ENCODE results near the gene HMG20B. TPM values are rescaled to one million over a fixed set of nuclear protein-coding genes. Genes with fewer than 3 reads are reported as not detected.

Gene HMG20B
- total and polyA plus RNA-seq, 2 of the 8 experiments (the other 6 are each of a cell fraction or from before 2014, with no cell fraction given) = 42.9 to 74.2 TPM

DNA sequence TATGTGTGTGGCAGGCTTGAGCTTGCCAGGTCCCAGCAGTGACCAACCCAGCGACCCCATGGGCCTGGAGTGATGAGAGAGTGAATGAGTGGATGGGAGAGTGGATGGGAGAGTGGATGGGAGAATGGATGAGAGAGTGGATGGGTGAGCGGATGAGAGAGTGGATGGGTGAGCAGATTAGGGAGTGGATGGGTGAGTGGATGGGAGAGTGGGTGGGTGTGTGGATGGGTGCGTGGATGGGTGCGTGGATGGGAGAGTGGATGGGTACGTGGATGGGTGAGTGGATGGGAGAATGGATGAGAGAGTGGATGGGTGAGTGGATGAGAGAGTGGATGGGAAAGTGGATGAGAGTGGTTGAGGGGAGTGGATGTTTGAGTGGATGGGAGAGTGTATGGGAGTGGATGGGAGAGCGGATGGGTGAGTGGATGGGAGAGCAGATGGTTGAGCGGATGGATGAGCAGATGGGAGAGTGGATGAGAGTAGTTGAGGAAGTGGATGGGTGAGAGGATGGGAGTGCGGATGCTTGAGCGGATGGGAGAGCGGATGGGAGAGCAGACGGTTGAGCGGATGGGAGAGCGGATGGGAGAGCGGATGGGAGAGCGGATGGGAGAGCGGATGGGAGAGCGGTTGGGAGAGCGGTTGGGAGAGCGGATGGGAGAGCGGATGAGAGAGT, 44.1 kb upstream of the HMG20B start (continued):
- TF ChIP-seq GTF2F1 (IDR thresholded peaks at IDR 0.05; ENCODE audit: borderline replicate concordance, low read depth, low read length) (no peak), MAFK (IDR thresholded peaks at IDR 0.05; ENCODE audit: low read depth, low read length) (no peak), NRF1 (IDR thresholded peaks at IDR 0.05; ENCODE audit: low read depth, low read length) (no peak), SP1 (IDR thresholded peaks at IDR 0.05; ENCODE audit: low read depth, low read length) (no peak), TBP (IDR thresholded peaks at IDR 0.05; ENCODE audit: low read depth, low read length) (no peak), SIN3A (conservative IDR thresholded peaks at IDR 0.05 in 1 of 2, IDR thresholded peaks at IDR 0.05 in 1 of 2; ENCODE audit: low read depth in 1 of 2, low read length in 2 of 2) (no peak)
- TF ChIP-seq, protein P1, sequence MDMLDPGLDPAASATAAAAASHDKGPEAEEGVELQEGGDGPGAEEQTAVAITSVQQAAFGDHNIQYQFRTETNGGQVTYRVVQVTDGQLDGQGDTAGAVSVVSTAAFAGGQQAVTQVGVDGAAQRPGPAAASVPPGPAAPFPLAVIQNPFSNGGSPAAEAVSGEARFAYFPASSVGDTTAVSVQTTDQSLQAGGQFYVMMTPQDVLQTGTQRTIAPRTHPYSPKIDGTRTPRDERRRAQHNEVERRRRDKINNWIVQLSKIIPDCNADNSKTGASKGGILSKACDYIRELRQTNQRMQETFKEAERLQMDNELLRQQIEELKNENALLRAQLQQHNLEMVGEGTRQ (IDR thresholded peaks at IDR 0.05; ENCODE audit: low read length) = no peak
- TF ChIP-seq, protein P2, sequence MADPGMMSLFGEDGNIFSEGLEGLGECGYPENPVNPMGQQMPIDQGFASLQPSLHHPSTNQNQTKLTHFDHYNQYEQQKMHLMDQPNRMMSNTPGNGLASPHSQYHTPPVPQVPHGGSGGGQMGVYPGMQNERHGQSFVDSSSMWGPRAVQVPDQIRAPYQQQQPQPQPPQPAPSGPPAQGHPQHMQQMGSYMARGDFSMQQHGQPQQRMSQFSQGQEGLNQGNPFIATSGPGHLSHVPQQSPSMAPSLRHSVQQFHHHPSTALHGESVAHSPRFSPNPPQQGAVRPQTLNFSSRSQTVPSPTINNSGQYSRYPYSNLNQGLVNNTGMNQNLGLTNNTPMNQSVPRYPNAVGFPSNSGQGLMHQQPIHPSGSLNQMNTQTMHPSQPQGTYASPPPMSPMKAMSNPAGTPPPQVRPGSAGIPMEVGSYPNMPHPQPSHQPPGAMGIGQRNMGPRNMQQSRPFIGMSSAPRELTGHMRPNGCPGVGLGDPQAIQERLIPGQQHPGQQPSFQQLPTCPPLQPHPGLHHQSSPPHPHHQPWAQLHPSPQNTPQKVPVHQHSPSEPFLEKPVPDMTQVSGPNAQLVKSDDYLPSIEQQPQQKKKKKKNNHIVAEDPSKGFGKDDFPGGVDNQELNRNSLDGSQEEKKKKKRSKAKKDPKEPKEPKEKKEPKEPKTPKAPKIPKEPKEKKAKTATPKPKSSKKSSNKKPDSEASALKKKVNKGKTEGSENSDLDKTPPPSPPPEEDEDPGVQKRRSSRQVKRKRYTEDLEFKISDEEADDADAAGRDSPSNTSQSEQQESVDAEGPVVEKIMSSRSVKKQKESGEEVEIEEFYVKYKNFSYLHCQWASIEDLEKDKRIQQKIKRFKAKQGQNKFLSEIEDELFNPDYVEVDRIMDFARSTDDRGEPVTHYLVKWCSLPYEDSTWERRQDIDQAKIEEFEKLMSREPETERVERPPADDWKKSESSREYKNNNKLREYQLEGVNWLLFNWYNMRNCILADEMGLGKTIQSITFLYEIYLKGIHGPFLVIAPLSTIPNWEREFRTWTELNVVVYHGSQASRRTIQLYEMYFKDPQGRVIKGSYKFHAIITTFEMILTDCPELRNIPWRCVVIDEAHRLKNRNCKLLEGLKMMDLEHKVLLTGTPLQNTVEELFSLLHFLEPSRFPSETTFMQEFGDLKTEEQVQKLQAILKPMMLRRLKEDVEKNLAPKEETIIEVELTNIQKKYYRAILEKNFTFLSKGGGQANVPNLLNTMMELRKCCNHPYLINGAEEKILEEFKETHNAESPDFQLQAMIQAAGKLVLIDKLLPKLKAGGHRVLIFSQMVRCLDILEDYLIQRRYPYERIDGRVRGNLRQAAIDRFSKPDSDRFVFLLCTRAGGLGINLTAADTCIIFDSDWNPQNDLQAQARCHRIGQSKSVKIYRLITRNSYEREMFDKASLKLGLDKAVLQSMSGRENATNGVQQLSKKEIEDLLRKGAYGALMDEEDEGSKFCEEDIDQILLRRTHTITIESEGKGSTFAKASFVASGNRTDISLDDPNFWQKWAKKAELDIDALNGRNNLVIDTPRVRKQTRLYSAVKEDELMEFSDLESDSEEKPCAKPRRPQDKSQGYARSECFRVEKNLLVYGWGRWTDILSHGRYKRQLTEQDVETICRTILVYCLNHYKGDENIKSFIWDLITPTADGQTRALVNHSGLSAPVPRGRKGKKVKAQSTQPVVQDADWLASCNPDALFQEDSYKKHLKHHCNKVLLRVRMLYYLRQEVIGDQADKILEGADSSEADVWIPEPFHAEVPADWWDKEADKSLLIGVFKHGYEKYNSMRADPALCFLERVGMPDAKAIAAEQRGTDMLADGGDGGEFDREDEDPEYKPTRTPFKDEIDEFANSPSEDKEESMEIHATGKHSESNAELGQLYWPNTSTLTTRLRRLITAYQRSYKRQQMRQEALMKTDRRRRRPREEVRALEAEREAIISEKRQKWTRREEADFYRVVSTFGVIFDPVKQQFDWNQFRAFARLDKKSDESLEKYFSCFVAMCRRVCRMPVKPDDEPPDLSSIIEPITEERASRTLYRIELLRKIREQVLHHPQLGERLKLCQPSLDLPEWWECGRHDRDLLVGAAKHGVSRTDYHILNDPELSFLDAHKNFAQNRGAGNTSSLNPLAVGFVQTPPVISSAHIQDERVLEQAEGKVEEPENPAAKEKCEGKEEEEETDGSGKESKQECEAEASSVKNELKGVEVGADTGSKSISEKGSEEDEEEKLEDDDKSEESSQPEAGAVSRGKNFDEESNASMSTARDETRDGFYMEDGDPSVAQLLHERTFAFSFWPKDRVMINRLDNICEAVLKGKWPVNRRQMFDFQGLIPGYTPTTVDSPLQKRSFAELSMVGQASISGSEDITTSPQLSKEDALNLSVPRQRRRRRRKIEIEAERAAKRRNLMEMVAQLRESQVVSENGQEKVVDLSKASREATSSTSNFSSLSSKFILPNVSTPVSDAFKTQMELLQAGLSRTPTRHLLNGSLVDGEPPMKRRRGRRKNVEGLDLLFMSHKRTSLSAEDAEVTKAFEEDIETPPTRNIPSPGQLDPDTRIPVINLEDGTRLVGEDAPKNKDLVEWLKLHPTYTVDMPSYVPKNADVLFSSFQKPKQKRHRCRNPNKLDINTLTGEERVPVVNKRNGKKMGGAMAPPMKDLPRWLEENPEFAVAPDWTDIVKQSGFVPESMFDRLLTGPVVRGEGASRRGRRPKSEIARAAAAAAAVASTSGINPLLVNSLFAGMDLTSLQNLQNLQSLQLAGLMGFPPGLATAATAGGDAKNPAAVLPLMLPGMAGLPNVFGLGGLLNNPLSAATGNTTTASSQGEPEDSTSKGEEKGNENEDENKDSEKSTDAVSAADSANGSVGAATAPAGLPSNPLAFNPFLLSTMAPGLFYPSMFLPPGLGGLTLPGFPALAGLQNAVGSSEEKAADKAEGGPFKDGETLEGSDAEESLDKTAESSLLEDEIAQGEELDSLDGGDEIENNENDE (IDR thresholded peaks at IDR 0.05; ENCODE audit: insufficient replicate concordance, low read length) = no peak
